ENCODE data around the gene TOMM7. TPM values are rescaled to one million over a fixed set of nuclear protein-coding genes. Genes with fewer than 3 reads are reported as not detected.

Gene TOMM7
- total and polyA plus RNA-seq, 9 of the 15 experiments (the other 6 are each of a cell fraction or from before 2014, with no cell fraction given), result 283 to 1,717 (median 638) TPM

DNA sequence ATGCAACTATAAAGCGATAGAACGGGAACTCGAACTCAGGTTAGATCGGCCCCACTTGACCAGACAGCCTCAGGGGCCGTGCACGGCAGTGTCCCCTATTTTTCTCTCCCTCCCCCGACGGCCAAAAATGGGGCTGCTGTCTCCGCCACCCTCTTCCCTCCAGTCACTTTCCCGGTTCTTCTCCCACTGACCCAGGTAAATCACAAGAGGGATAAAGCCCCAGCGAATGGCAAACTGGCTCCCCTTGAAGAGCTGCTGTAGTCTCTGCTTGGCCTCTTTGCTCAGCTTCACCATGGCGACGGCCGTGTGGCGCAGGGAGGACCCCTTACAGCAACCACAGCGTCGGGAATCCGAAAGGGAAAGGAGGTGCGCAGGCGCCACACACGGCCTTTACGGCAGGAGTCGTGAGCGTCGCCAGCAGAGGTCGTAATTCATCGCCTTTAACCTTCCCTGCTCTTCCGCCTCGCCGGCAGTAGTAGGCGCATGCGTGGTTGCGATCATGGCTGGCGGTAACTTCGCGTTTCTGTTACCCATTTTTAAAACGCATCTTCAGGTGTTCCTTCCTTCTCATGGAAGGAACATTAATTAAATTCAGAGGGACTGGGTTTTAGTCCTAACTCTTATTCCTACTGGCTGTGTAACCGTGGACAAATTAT lies at the start of gene TOMM7 (continued):
- no peak for TF ChIP-seq ZNF717 (CRISPR knock-in tag; IDR thresholded peaks at IDR 0.05)
- no peak for TF ChIP-seq RBM22 (IDR thresholded peaks at IDR 0.05; ENCODE audit: low read depth, low read length, poor library complexity, severe bottlenecking)
- TF ChIP-seq MTA2 (IDR thresholded peaks at IDR 0.05; ENCODE audit: low read depth), result no peak
- TF ChIP-seq ZNF124 (CRISPR knock-in tag; IDR thresholded peaks at IDR 0.05), result no peak
- TF ChIP-seq, protein P1, sequence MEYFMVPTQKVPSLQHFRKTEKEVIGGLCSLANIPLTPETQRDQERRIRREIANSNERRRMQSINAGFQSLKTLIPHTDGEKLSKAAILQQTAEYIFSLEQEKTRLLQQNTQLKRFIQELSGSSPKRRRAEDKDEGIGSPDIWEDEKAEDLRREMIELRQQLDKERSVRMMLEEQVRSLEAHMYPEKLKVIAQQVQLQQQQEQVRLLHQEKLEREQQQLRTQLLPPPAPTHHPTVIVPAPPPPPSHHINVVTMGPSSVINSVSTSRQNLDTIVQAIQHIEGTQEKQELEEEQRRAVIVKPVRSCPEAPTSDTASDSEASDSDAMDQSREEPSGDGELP (CRISPR knock-in tag; IDR thresholded peaks at IDR 0.05; ENCODE audit: borderline replicate concordance), result peak; percentile 45; the same call in 1 of the 2 replicates
- no peak for TF ChIP-seq ZNF217 (CRISPR knock-in tag; IDR thresholded peaks at IDR 0.05)
- TF ChIP-seq NR1H2 (CRISPR knock-in tag; IDR thresholded peaks at IDR 0.05), result 0 out of 2 replicates have a peak, but pooled peaks have one; percentile 5
- TF ChIP-seq, protein P2, sequence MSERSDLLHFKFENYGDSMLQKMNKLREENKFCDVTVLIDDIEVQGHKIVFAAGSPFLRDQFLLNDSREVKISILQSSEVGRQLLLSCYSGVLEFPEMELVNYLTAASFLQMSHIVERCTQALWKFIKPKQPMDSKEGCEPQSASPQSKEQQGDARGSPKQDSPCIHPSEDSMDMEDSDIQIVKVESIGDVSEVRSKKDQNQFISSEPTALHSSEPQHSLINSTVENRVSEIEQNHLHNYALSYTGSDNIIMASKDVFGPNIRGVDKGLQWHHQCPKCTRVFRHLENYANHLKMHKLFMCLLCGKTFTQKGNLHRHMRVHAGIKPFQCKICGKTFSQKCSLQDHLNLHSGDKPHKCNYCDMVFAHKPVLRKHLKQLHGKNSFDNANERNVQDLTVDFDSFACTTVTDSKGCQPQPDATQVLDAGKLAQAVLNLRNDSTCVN (CRISPR knock-in tag; IDR thresholded peaks at IDR 0.05), result 0 out of 2 replicates have a peak, but pooled peaks have one; percentile 41
- TF ChIP-seq PHB2 (IDR thresholded peaks at IDR 0.05; ENCODE audit: low read depth), result no peak
- TF ChIP-seq NFXL1 (CRISPR knock-in tag; IDR thresholded peaks at IDR 0.05), result no peak
- no peak for TF ChIP-seq NONO (IDR thresholded peaks at IDR 0.05; ENCODE audit: low read depth in 2 of 2, low read length in 1 of 2)
- TF ChIP-seq NR2F6 (CRISPR knock-in tag; IDR thresholded peaks at IDR 0.05), result no peak; the same call in 1 of the 2 replicates
- no peak for TF ChIP-seq ZNF830 (CRISPR knock-in tag; IDR thresholded peaks at IDR 0.05)
- peak; percentile 86 for TF ChIP-seq ELF1 (tag; IDR thresholded peaks at IDR 0.05)
- TF ChIP-seq ZNF12 (CRISPR knock-in tag; IDR thresholded peaks at IDR 0.05), result no peak
- no peak for TF ChIP-seq MEF2A (IDR thresholded peaks at IDR 0.05; ENCODE audit: control insufficient read depth, low read depth, low read length)
- TF ChIP-seq MTA1 (IDR thresholded peaks at IDR 0.05; ENCODE audit: borderline replicate concordance), result no peak
- no peak for TF ChIP-seq ZEB2 (IDR thresholded peaks at IDR 0.05)
- peak in 1 of 2 experiments; percentile 73; a peak in 1 of 4 replicates for TF ChIP-seq SRF (CRISPR knock-in tag; IDR thresholded peaks at IDR 0.05)
- TF ChIP-seq, protein P3, sequence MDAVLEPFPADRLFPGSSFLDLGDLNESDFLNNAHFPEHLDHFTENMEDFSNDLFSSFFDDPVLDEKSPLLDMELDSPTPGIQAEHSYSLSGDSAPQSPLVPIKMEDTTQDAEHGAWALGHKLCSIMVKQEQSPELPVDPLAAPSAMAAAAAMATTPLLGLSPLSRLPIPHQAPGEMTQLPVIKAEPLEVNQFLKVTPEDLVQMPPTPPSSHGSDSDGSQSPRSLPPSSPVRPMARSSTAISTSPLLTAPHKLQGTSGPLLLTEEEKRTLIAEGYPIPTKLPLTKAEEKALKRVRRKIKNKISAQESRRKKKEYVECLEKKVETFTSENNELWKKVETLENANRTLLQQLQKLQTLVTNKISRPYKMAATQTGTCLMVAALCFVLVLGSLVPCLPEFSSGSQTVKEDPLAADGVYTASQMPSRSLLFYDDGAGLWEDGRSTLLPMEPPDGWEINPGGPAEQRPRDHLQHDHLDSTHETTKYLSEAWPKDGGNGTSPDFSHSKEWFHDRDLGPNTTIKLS (IDR thresholded peaks at IDR 0.05; ENCODE audit: borderline replicate concordance, low read depth), result peak; percentile 75; the same call in 1 of the 2 replicates
- peak; percentile 73; the same call in 1 of the 2 replicates for TF ChIP-seq BMI1 (IDR thresholded peaks at IDR 0.05; ENCODE audit: low read length)
- TF ChIP-seq RBM15 (IDR thresholded peaks at IDR 0.05; ENCODE audit: insufficient read depth, low read length), result no peak
- no peak for TF ChIP-seq SRSF7 (optimal IDR thresholded peaks at IDR 0.05; ENCODE audit: low read depth, low read length)
- TF ChIP-seq, protein P4, sequence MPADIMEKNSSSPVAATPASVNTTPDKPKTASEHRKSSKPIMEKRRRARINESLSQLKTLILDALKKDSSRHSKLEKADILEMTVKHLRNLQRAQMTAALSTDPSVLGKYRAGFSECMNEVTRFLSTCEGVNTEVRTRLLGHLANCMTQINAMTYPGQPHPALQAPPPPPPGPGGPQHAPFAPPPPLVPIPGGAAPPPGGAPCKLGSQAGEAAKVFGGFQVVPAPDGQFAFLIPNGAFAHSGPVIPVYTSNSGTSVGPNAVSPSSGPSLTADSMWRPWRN (IDR thresholded peaks at IDR 0.05; ENCODE audit: low read depth), result no peak
- TF ChIP-seq ZNF41 (CRISPR knock-in tag; conservative IDR thresholded peaks at IDR 0.05), result no peak
- no peak for TF ChIP-seq ZNF785 (CRISPR knock-in tag; IDR thresholded peaks at IDR 0.05)
- no peak for TF ChIP-seq ZNF444 (CRISPR knock-in tag; IDR thresholded peaks at IDR 0.05)

All from K562 (cell line).